Activated CD4-positive, alpha-beta T cell treated with anti-CD3 and anti-CD28 coated beads, Interleukin-2, amount 50 U/mL, for 1 hour (primary cell): Measurements from ENCODE around the gene ORMDL1.

Experiments used
- DNase-seq: peaks from one replicate; pipeline ENCODE4 v3.0.0-alpha.2; 2020

ORMDL1 gene

GRCh38 chr2:189783927-189784867 lies at the start of gene ORMDL1, which contains the start of gene PMS1:
ORMDL1 (minus strand) TSS chr2:189784339; CDS start chr2:189782595, 1,744 bp downstream.
PMS1 (plus strand) TSS chr2:189784450; CDS start chr2:189791810, 7,360 bp downstream.
- peak; percentile 91 for DNase-seq

- DNase-seq, result no peak
Observed at GRCh38 chr2:189830510-189830909, 46.4 kb upstream of the ORMDL1 start.

- DNase-seq, result no peak
Observed at GRCh38 chr2:189829102-189829833, 45.1 kb upstream of the ORMDL1 start.

- DNase-seq, result no peak
Observed at GRCh38 chr2:189826039-189826438, 41.9 kb upstream of the ORMDL1 start.

GRCh38 chr2:189824694-189825396 lies 40.7 kb upstream of the ORMDL1 start:
- DNase-seq, result no peak

GRCh38 chr2:189821953-189822748 lies 38.0 kb upstream of the ORMDL1 start:
- DNase-seq, result no peak

GRCh38 chr2:189819297-189819704 lies 35.2 kb upstream of the ORMDL1 start:
- no peak for DNase-seq

GRCh38 chr2:189818249-189819038 lies 34.3 kb upstream of the ORMDL1 start:
- no peak for DNase-seq

- no peak for DNase-seq
Observed at GRCh38 chr2:189803431-189803830, 19.3 kb upstream of the ORMDL1 start.

GRCh38 chr2:189802396-189802912 lies 18.3 kb upstream of the ORMDL1 start:
- no peak for DNase-seq

- DNase-seq, result no peak
Observed at GRCh38 chr2:189799531-189799930, 15.4 kb upstream of the ORMDL1 start.

GRCh38 chr2:189799030-189799331 lies 14.8 kb upstream of the ORMDL1 start:
- DNase-seq, result no peak

GRCh38 chr2:189798312-189799029 lies 14.3 kb upstream of the ORMDL1 start:
- DNase-seq, result no peak

GRCh38 chr2:189797902-189798301 lies 13.8 kb upstream of the ORMDL1 start:
- DNase-seq, result no peak

GRCh38 chr2:189794310-189794709 lies 10.2 kb upstream of the ORMDL1 start:
- no peak for DNase-seq

GRCh38 chr2:189791338-189792042 lies 7.4 kb upstream of the ORMDL1 start:
- no peak for DNase-seq

- DNase-seq, result no peak
Observed at GRCh38 chr2:189783451-189783926, 650 bp downstream of the ORMDL1 start.

- DNase-seq, result no peak
Observed at GRCh38 chr2:189782221-189782671, 1.9 kb downstream of the ORMDL1 start.

GRCh38 chr2:189772212-189772611 lies 11.9 kb downstream of the ORMDL1 start:
- DNase-seq, result no peak
